Measurements from ENCODE around the gene CHRDL2.

DNA sequence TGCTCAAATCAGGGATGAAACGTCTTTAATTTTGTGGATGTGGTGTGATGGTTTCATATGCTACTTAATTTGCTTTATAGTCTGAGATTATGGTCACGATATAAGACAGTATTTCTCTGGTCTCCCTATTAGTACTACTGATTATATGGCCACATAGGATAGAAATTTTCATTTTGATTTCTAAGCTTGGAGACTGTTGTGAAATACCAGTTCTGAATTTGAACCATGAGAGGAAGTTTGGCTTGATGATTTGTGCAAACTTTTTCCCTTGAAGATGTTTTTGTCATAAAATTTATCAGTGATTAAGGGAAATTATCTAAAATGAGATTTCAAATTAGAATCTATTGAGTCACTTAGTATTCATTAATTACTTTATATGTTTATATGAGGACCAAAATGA is 20.1 kb upstream of the CHRDL2 start:
- TF ChIP-seq EP300 (IDR thresholded peaks at IDR 0.05; ENCODE audit: borderline replicate concordance in 1 of 2, low read depth in 1 of 2, low read length in 1 of 2) (no peak), YY1 (IDR thresholded peaks at IDR 0.05; ENCODE audit: low read depth) (no peak), POLR2AphosphoS5 (IDR thresholded peaks at IDR 0.05; ENCODE audit: low read depth, low read length) (no peak)
- TF ChIP-seq, protein P1, sequence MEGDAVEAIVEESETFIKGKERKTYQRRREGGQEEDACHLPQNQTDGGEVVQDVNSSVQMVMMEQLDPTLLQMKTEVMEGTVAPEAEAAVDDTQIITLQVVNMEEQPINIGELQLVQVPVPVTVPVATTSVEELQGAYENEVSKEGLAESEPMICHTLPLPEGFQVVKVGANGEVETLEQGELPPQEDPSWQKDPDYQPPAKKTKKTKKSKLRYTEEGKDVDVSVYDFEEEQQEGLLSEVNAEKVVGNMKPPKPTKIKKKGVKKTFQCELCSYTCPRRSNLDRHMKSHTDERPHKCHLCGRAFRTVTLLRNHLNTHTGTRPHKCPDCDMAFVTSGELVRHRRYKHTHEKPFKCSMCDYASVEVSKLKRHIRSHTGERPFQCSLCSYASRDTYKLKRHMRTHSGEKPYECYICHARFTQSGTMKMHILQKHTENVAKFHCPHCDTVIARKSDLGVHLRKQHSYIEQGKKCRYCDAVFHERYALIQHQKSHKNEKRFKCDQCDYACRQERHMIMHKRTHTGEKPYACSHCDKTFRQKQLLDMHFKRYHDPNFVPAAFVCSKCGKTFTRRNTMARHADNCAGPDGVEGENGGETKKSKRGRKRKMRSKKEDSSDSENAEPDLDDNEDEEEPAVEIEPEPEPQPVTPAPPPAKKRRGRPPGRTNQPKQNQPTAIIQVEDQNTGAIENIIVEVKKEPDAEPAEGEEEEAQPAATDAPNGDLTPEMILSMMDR (IDR thresholded peaks at IDR 0.05) = no peak
